Measurements from ENCODE around the gene CCDC197. TPM values are rescaled to one million over a fixed set of nuclear protein-coding genes. Genes with fewer than 3 reads are reported as not detected.

CCDC197 gene
- total RNA-seq, 1 donor, result not detected

GRCh38 chr14:93967637-93968250, 29.4 kb upstream of the CCDC197 start:
- DNase-seq (ENCODE audit: low read depth), result no peak
- no peak overlapping the region for H3K4me3 ChIP-seq (ENCODE audit: low read depth, low read length)
- TF ChIP-seq, protein P1, sequence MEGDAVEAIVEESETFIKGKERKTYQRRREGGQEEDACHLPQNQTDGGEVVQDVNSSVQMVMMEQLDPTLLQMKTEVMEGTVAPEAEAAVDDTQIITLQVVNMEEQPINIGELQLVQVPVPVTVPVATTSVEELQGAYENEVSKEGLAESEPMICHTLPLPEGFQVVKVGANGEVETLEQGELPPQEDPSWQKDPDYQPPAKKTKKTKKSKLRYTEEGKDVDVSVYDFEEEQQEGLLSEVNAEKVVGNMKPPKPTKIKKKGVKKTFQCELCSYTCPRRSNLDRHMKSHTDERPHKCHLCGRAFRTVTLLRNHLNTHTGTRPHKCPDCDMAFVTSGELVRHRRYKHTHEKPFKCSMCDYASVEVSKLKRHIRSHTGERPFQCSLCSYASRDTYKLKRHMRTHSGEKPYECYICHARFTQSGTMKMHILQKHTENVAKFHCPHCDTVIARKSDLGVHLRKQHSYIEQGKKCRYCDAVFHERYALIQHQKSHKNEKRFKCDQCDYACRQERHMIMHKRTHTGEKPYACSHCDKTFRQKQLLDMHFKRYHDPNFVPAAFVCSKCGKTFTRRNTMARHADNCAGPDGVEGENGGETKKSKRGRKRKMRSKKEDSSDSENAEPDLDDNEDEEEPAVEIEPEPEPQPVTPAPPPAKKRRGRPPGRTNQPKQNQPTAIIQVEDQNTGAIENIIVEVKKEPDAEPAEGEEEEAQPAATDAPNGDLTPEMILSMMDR (IDR thresholded peaks at IDR 0.05; ENCODE audit: insufficient read depth, low read length), result no peak

DNA sequence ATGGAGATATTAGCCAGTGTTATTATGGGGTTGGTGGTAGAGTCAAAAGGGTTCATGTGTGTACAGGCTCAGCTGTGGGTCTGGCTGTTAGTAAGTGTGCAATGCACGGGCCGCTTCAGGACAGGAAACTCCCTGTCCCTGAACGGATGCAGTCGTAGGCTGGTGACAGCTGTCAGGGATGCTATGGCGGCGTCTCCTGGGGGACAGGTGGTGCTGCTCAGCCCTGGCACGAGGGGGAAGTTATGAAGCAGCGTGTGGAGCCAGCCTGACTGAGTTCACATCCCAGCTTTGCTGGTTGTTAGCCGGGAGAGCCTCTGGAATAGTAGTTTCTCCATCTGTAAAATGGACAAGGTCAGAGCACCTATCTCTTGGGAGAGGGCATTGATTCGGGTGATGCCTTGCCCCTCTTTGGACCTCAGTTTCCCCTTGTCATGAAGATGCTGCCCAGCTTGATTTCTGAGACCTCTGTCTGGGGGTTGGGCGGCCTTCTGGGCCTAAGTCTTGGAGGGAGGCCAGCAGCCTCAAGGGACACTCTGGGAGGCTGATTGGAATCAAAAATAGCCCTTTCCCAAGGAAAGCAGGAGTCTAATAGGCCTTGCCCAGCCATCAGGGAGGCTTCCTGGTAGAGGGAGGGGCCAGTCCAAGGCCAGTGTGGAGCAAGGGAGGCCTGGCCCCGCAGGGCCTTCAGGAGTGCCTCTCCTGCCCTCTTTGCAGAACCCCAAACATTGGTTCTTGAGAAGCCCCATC, 27.8 kb upstream of the CCDC197 start:
- no peak overlapping the region for H3K4me3 ChIP-seq (ENCODE audit: low read depth, low read length)
- TF ChIP-seq, protein P1 (IDR thresholded peaks at IDR 0.05; ENCODE audit: insufficient read depth, low read length), result no peak
- no peak for DNase-seq (ENCODE audit: low read depth)

GRCh38 chr14:93970585-93970964, 26.5 kb upstream of the CCDC197 start:
- TF ChIP-seq, protein P1 (IDR thresholded peaks at IDR 0.05; ENCODE audit: insufficient read depth, low read length), result peak; percentile 6
- no peak overlapping the region for H3K4me3 ChIP-seq (ENCODE audit: low read depth, low read length)
- DNase-seq (ENCODE audit: low read depth), result no peak

GRCh38 chr14:93970965-93971634, 26.0 kb upstream of the CCDC197 start:
- no peak for DNase-seq (ENCODE audit: low read depth)
- TF ChIP-seq, protein P1 (IDR thresholded peaks at IDR 0.05; ENCODE audit: insufficient read depth, low read length), result no peak
- peak overlapping the region; percentile 49 for H3K4me3 ChIP-seq (ENCODE audit: low read depth, low read length)

- no peak overlapping the region for H3K4me3 ChIP-seq (ENCODE audit: low read depth, low read length)
- TF ChIP-seq, protein P1 (IDR thresholded peaks at IDR 0.05; ENCODE audit: insufficient read depth, low read length), result no peak
- DNase-seq (ENCODE audit: low read depth), result no peak
Measured at GRCh38 chr14:93971635-93972027, 25.5 kb upstream of the CCDC197 start.

DNA sequence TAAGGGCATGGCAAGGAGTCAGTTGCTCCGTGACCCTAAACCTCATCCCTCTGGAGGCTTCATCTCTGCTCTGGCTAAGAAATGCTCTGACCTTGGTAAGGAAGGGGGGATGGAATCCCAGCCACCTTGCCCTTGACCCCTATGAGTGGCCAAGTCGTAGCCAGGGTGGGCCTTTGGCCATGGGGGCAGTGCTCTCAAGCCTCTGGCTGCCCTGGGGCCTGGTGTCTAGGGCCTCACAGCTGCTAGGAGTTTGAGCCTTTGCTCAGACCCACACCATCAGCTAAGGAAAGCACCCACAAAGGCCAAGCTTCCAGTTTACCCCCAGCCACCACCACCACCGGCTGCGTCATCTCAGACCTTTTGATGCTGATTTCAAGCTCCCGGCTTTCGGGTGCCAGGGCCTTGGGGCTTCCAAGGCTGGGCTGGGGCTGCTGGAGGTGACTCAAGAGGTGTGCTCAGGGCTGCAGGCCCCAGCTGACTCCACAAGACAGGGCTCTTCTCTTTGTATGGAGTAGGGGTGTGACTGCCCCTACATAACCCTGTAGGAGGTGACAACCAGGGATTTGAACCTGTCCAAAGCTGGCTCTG, 24.4 kb upstream of the CCDC197 start:
- TF ChIP-seq, protein P1 (IDR thresholded peaks at IDR 0.05; ENCODE audit: insufficient read depth, low read length), result no peak
- DNase-seq (ENCODE audit: low read depth), result no peak
- no peak overlapping the region for H3K4me3 ChIP-seq (ENCODE audit: low read depth, low read length)

Measured in fibroblast of the aortic adventitia (primary cell).